ENCODE data around the gene YLPM1.

Gene YLPM1

GRCh38 chr14:74829251-74829650 is 66.1 kb downstream of the YLPM1 start:
- Histone ChIP-seq H3K4me1 (ENCODE audit: control extremely low read depth in 1 of 4, control insufficient read depth in 4 of 4, insufficient read depth in 4 of 4, low read length in 3 of 4) (peaks cover 0 to 5% (median 0%) of the 10 kb centered on the region in 4 experiments), H3K27me3 (replicated peaks in 2 of 5; ENCODE audit: control insufficient read depth in 4 of 5, insufficient read depth in 5 of 5, low read length in 4 of 5) (no peaks in the 10 kb centered on the region), H3K9me3 (ENCODE audit: control extremely low read depth in 1 of 5, control insufficient read depth in 4 of 5, insufficient read depth in 2 of 5, low read depth in 1 of 5, low read length in 4 of 5) (no peaks in the 10 kb centered on the region), H3K36me3 (ENCODE audit: control insufficient read depth in 4 of 4, insufficient read depth in 4 of 4, low read length in 3 of 4) (peaks cover 8 to 46% (median 31%) of the 10 kb centered on the region in 4 experiments), H3K27ac (ENCODE audit: insufficient read depth in 1 of 2, low read depth in 1 of 2, low read length in 2 of 2, poor library complexity in 1 of 2, severe bottlenecking in 2 of 2) (no peak overlapping the region), H3K4me3 (ENCODE audit: control insufficient read depth in 1 of 7, extremely low read depth in 1 of 7, insufficient read depth in 4 of 7, low read depth in 2 of 7, low read length in 6 of 7) (no peak overlapping the region)
- DNase-seq: no peak
- ChIA-PET POLR2A (no interaction called here), CTCF (no interaction called here)
- WGBS (ENCODE audit: insufficient coverage): 97% methylated on average over 3 of the region's 5 CpGs

GRCh38 chr14:74832849-74833248 is 69.7 kb downstream of the YLPM1 start:
- H3K27ac ChIP-seq (ENCODE audit: insufficient read depth in 1 of 2, low read depth in 1 of 2, low read length in 2 of 2, poor library complexity in 1 of 2, severe bottlenecking in 2 of 2): no peak overlapping the region
- H3K4me1 ChIP-seq (ENCODE audit: control extremely low read depth in 1 of 4, control insufficient read depth in 4 of 4, insufficient read depth in 4 of 4, low read length in 3 of 4): peaks cover 16 to 32% (median 23%) of the 10 kb centered on the region in 4 experiments
- H3K4me3 ChIP-seq (ENCODE audit: control insufficient read depth in 1 of 7, extremely low read depth in 1 of 7, insufficient read depth in 4 of 7, low read depth in 2 of 7, low read length in 6 of 7): no peak overlapping the region
- H3K36me3 ChIP-seq (ENCODE audit: control insufficient read depth in 4 of 4, insufficient read depth in 4 of 4, low read length in 3 of 4): peaks cover 6 to 47% (median 31%) of the 10 kb centered on the region in 4 experiments
- H3K27me3 ChIP-seq (replicated peaks in 2 of 5; ENCODE audit: control insufficient read depth in 4 of 5, insufficient read depth in 5 of 5, low read length in 4 of 5): no peaks in the 10 kb centered on the region
- POLR2A ChIA-PET: no interaction called here
- CTCF ChIA-PET: no interaction called here
- H3K9me3 ChIP-seq (ENCODE audit: control extremely low read depth in 1 of 5, control insufficient read depth in 4 of 5, insufficient read depth in 2 of 5, low read depth in 1 of 5, low read length in 4 of 5): no peaks in the 10 kb centered on the region
- DNase-seq: no peak
- WGBS (ENCODE audit: insufficient coverage): no CpG with 5 or more reads among the region's 4 CpGs

- H3K27ac ChIP-seq (ENCODE audit: insufficient read depth in 1 of 2, low read depth in 1 of 2, low read length in 2 of 2, poor library complexity in 1 of 2, severe bottlenecking in 2 of 2): peak overlapping the region in 1 of 2 experiments; percentile 41
- no peak overlapping the region for H3K4me3 ChIP-seq (ENCODE audit: control insufficient read depth in 1 of 7, extremely low read depth in 1 of 7, insufficient read depth in 4 of 7, low read depth in 2 of 7, low read length in 6 of 7)
- DNase-seq: no peak
- H3K4me1 ChIP-seq (ENCODE audit: control extremely low read depth in 1 of 4, control insufficient read depth in 4 of 4, insufficient read depth in 4 of 4, low read length in 3 of 4): peaks cover 18 to 38% (median 25%) of the 10 kb centered on the region in 4 experiments
- H3K27me3 ChIP-seq (replicated peaks in 2 of 5; ENCODE audit: control insufficient read depth in 4 of 5, insufficient read depth in 5 of 5, low read length in 4 of 5): no peaks in the 10 kb centered on the region
- no peaks in the 10 kb centered on the region for H3K9me3 ChIP-seq (ENCODE audit: control extremely low read depth in 1 of 5, control insufficient read depth in 4 of 5, insufficient read depth in 2 of 5, low read depth in 1 of 5, low read length in 4 of 5)
- WGBS (ENCODE audit: insufficient coverage): 92% methylated on average over 3 of the region's 5 CpGs
- peaks cover 3 to 33% (median 20%) of the 10 kb centered on the region in 4 experiments for H3K36me3 ChIP-seq (ENCODE audit: control insufficient read depth in 4 of 4, insufficient read depth in 4 of 4, low read length in 3 of 4)
- POLR2A ChIA-PET: no interaction called here
- CTCF ChIA-PET: interaction anchor here (1.4 kb wide), 2 partner anchors 24 to 71 kb away, joined by 5 to 7 read pairs; no protein-coding TSS in a partner anchor
These were observed 71.7 kb downstream of the YLPM1 start for GRCh38 chr14:74834692-74835392.

GRCh38 chr14:74835645-74836250 is 72.6 kb downstream of the YLPM1 start:
- no peak for DNase-seq
- POLR2A ChIA-PET: no interaction called here
- CTCF ChIA-PET: interaction anchor here (0.6 to 1.4 kb wide), 3 partner anchors 25 to 70 kb away, joined by 3 to 7 read pairs (median 5); no protein-coding TSS in a partner anchor
- Histone ChIP-seq H3K4me1 (ENCODE audit: control extremely low read depth in 1 of 4, control insufficient read depth in 4 of 4, insufficient read depth in 4 of 4, low read length in 3 of 4) (peaks cover 18 to 38% (median 26%) of the 10 kb centered on the region in 4 experiments), H3K9me3 (ENCODE audit: control extremely low read depth in 1 of 5, control insufficient read depth in 4 of 5, insufficient read depth in 2 of 5, low read depth in 1 of 5, low read length in 4 of 5) (no peaks in the 10 kb centered on the region), H3K36me3 (ENCODE audit: control insufficient read depth in 4 of 4, insufficient read depth in 4 of 4, low read length in 3 of 4) (peaks cover 2 to 27% (median 16%) of the 10 kb centered on the region in 4 experiments), H3K27ac (ENCODE audit: insufficient read depth in 1 of 2, low read depth in 1 of 2, low read length in 2 of 2, poor library complexity in 1 of 2, severe bottlenecking in 2 of 2) (peak overlapping the region in 1 of 2 experiments; percentile 41), H3K27me3 (replicated peaks in 2 of 5; ENCODE audit: control insufficient read depth in 4 of 5, insufficient read depth in 5 of 5, low read length in 4 of 5) (no peaks in the 10 kb centered on the region), H3K4me3 (ENCODE audit: control insufficient read depth in 1 of 7, extremely low read depth in 1 of 7, insufficient read depth in 4 of 7, low read depth in 2 of 7, low read length in 6 of 7) (no peak overlapping the region)
- 79% methylated on average over 4 of the region's 7 CpGs for WGBS (ENCODE audit: insufficient coverage)

- peak in 2 of 3 donors; percentile 40 to 46 for DNase-seq
- no CpG with 5 or more reads among the region's 1 CpG for WGBS (ENCODE audit: insufficient coverage)
- POLR2A ChIA-PET: no interaction called here
- H3K36me3 ChIP-seq (ENCODE audit: control insufficient read depth in 4 of 4, insufficient read depth in 4 of 4, low read length in 3 of 4): peaks cover 0 to 21% (median 15%) of the 10 kb centered on the region in 4 experiments
- H3K27ac ChIP-seq (ENCODE audit: insufficient read depth in 1 of 2, low read depth in 1 of 2, low read length in 2 of 2, poor library complexity in 1 of 2, severe bottlenecking in 2 of 2): peak overlapping the region in 1 of 2 experiments; percentile 58
- CTCF ChIA-PET: interaction anchor here (0.6 to 1.4 kb wide), 2 partner anchors 25 to 42 kb away, joined by 3 to 7 read pairs; no protein-coding TSS in a partner anchor
- peaks cover 18 to 40% (median 31%) of the 10 kb centered on the region in 4 experiments for H3K4me1 ChIP-seq (ENCODE audit: control extremely low read depth in 1 of 4, control insufficient read depth in 4 of 4, insufficient read depth in 4 of 4, low read length in 3 of 4)
- peak overlapping the region in 1 of 7 experiments; percentile 11 for H3K4me3 ChIP-seq (ENCODE audit: control insufficient read depth in 1 of 7, extremely low read depth in 1 of 7, insufficient read depth in 4 of 7, low read depth in 2 of 7, low read length in 6 of 7)
- H3K27me3 ChIP-seq (replicated peaks in 2 of 5; ENCODE audit: control insufficient read depth in 4 of 5, insufficient read depth in 5 of 5, low read length in 4 of 5): no peaks in the 10 kb centered on the region
- H3K9me3 ChIP-seq (ENCODE audit: control extremely low read depth in 1 of 5, control insufficient read depth in 4 of 5, insufficient read depth in 2 of 5, low read depth in 1 of 5, low read length in 4 of 5): no peaks in the 10 kb centered on the region
These were observed 73.3 kb downstream of the YLPM1 start for GRCh38 chr14:74836251-74836960.

- Histone ChIP-seq H3K4me1 (ENCODE audit: control extremely low read depth in 1 of 4, control insufficient read depth in 4 of 4, insufficient read depth in 4 of 4, low read length in 3 of 4) (peaks cover 18 to 47% (median 33%) of the 10 kb centered on the region in 4 experiments), H3K9me3 (ENCODE audit: control extremely low read depth in 1 of 5, control insufficient read depth in 4 of 5, insufficient read depth in 2 of 5, low read depth in 1 of 5, low read length in 4 of 5) (no peaks in the 10 kb centered on the region), H3K4me3 (ENCODE audit: control insufficient read depth in 1 of 7, extremely low read depth in 1 of 7, insufficient read depth in 4 of 7, low read depth in 2 of 7, low read length in 6 of 7) (peak overlapping the region in 2 of 7 experiments; percentile 41 to 52), H3K27me3 (replicated peaks in 2 of 5; ENCODE audit: control insufficient read depth in 4 of 5, insufficient read depth in 5 of 5, low read length in 4 of 5) (no peaks in the 10 kb centered on the region), H3K36me3 (ENCODE audit: control insufficient read depth in 4 of 4, insufficient read depth in 4 of 4, low read length in 3 of 4) (peaks cover 0 to 21% (median 12%) of the 10 kb centered on the region in 4 experiments), H3K27ac (ENCODE audit: insufficient read depth in 1 of 2, low read depth in 1 of 2, low read length in 2 of 2, poor library complexity in 1 of 2, severe bottlenecking in 2 of 2) (peak overlapping the region; percentile 10 to 73)
- DNase-seq: peak; percentile 18 to 59 (median 50)
- POLR2A ChIA-PET: no interaction called here
- CTCF ChIA-PET: interaction anchor here (0.8 to 4.7 kb wide), 4 partner anchors 10 to 251 kb away, joined by 3 to 24 read pairs (median 12); no protein-coding TSS in a partner anchor
- WGBS (ENCODE audit: insufficient coverage): no CpG with 5 or more reads among the region's 2 CpGs
These were observed 75.0 kb downstream of the YLPM1 start for GRCh38 chr14:74838166-74838565.

Measured in common myeloid progenitor, CD34-positive (primary cell).